ENCODE measurements around the gene SNX3.
A peak's percentile ranks its signal among the peaks of the same experiment; 100 is the strongest.
"Not testable (repeated sequence)": the region's sequence is repeated elsewhere in the genome, so short reads cannot be mapped to it uniquely, and the experiment has no call there.

Gene SNX3

DNA sequence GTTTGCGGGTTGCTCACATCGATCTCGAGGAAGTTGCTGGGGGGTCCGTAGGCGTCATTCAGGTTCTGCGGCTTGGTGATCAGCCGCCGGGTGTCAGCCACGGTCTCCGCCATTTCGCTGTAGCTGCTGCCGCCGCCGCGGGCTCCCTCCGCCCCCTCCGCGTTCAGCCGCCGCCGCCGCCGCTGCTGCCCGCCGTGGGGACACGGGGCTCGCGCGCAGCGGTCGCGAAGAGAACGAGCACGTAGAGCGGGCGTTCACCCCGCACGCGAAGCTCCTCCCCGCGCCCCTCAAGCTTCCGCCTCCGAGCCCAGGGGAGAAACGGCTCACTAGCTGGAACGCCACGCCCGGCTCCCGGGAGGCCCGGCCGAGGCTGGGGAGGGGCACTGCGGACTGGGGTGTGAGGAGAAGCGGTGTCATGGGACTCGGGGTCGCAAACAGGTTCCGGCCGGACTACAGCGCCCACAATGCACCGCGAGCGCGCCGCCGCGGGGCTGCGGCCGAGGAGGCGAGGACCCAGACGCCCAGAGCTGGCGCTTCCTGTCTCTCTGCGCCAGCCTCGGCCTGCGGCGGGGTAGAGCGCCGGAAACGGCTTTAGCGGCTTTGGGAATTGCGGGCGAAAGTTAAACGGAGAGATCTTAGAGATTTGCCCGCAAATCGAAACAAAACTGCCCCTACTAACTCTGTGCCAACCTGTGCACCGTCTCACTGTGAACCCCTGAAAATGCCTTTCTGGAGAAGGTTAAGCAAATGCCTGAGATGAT is at the start of gene SNX3:
TSS of gene SNX3 (minus strand) at position 232 of the 761 bp plus-strand sequence. CDS start at position 113, 119 bp downstream.
- DNase-seq = peak; percentile 99

- no peak for DNase-seq
Measured at GRCh38 chr6:108309844-108310243, 49.0 kb upstream of the SNX3 start.

GRCh38 chr6:108308641-108309040 is 47.8 kb upstream of the SNX3 start:
- not testable (repeated sequence) for DNase-seq

GRCh38 chr6:108304646-108305045 is 43.8 kb upstream of the SNX3 start:
- no peak for DNase-seq

DNA sequence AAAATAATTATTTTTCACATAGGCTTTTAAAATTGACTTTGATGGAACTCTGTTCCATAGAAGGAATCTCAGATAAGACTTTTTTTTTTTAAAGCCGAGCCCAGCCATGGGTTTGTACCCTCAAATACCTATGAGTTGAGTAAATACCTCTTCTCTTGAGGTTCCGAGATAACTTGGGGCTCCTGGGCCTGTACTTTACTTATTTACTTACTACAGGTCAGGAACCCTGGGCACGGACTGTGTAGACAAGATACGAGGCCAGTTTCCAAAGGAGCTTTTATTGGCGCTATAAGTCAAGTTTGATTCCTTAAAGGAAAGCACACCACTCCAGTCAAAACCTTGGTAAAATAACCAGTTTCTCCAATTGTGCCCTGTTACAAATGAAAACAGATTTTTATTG is 41.5 kb upstream of the SNX3 start:
- DNase-seq = no peak

DNA sequence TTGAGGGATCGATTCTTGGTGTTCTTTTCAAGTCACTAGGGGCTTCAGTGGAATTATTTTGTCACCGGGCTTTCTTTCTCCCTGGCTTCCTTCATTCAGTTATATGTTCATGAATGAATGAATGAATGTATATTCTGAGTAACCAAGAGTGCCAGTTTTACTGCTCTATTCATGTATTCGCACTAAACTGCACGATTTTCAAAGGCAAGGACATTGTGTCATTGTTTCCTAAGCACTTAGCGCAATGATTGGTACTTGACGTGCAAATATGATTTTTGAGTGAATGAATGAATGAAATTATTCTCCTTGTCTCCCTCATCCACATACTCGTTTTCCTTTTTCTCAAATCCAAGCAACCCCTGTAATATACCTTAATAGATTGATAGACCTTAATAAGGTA is 34.8 kb upstream of the SNX3 start:
- no peak for DNase-seq

GRCh38 chr6:108294727-108295625 is 34.1 kb upstream of the SNX3 start, which contains the start of gene AFG1L:
Gene AFG1L, plus strand, starts transcription at chr6:108295054. Its CDS starts 26 bp downstream, at chr6:108295080.
- DNase-seq = peak; percentile 98

DNA sequence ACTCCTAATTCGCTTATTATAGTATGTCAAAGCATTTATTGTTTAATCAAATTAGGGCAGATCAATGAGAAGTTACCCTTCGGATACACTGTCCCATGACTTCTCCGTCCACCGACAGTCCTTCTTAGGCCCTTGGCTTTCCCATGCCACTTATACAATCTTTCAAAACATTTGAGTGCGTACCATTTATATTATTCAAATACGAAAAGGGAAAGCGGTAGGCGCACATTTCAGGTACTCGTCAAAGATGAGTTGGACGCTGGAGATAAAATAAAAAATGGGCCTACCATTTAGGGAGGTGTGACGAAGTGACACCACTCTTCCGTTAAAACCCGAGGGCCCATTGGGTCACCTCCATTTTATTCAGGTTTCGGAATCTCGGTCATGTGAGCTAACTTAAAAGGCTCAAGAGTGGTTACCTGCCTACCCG is 33.5 kb upstream of the SNX3 start:
- no peak for DNase-seq

DNA sequence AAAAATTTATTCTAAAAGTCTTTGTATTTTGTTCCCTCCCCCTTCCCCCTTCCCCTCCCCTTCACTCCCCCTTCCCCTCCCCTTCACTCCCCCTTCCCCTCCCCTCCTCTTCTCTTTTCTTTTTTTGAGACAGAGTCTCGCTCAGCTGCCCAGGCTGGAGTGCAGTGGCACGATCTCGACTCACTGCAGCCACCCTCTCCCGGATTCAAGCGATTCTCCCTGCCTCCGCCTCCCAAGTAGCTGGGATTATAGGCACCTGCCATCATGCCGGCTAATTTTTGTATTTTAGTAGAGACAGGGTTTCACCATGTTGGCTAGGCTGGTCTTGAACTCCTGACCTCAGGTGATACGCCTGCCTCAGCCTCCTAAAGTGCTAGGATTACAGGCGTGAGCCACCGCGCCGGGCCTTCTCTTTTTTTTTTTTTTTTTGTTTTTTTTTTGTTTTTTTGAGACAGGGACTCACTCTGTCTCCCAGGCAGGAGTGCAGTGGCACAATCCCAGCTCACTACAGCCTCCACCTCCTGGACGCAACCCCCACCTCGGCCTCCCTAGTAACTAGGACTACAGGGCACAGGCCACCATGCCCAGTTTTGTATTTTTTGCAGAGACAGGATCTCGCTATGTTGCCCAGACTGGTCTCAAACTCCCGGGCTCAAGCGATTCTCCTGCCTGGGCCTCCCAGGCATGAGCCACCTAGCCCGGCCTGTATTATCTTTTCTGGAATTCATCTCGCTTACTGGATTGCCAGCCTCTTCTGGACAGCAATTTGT is 32.9 kb upstream of the SNX3 start:
- DNase-seq = no peak

- DNase-seq = not testable (repeated sequence)
Measured at GRCh38 chr6:108292561-108292960, 31.7 kb upstream of the SNX3 start.

GRCh38 chr6:108291091-108291490 is 30.3 kb upstream of the SNX3 start:
- no peak for DNase-seq

- no peak for DNase-seq
Measured at GRCh38 chr6:108288742-108289141, 27.9 kb upstream of the SNX3 start.

GRCh38 chr6:108287373-108287772 is 26.5 kb upstream of the SNX3 start:
- no peak for DNase-seq

- DNase-seq = no peak
Measured at GRCh38 chr6:108286366-108286765, 25.5 kb upstream of the SNX3 start.

DNA sequence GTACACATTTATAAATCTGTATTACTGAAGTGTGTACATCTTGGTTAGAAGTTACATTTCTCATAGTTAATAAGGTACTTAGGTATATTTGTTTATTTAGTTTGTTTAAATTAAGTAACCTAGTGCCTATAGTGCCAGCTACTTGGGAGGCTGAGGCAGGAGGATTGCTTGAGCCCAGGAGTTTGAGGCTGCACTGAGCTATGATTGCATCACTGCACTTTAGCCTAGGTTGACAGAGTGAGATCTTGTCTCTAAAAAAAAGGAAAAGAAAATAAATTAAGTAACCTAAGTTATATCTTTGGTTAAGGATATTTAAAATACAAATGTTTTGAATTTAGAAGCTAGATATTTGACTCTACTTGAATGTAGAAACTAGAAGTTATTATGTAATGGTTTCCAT is 24.5 kb upstream of the SNX3 start:
- DNase-seq = no peak

- DNase-seq = no peak
Measured at GRCh38 chr6:108277831-108278230, 17.0 kb upstream of the SNX3 start.

- no peak for DNase-seq
Measured at GRCh38 chr6:108277295-108277694, 16.5 kb upstream of the SNX3 start.

GRCh38 chr6:108275976-108276375 is 15.1 kb upstream of the SNX3 start:
- peak; percentile 10 for DNase-seq

DNA sequence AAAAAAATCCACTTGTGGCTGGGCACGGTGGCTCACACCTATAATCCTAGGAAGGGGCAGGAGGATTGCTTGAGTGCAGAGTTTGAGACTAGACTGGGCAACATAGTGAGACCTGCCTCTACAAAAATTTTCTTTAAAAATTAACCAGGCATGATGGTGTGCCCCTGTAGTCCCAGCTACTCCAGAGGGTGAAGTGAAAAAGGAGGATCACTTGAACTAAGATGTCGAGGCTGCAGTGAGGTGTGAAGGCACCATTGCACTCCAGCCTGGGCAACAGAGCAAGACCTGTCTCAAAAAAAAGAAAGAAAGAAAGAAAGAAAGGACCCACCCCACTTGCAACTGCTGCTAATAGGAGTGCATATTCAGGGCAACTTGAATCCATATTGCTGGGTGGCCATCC is 13.7 kb upstream of the SNX3 start:
- DNase-seq = no peak

- DNase-seq = not testable (repeated sequence)
Measured at GRCh38 chr6:108269955-108270354, 9.1 kb upstream of the SNX3 start.

GRCh38 chr6:108268845-108269244 is 8.0 kb upstream of the SNX3 start:
- DNase-seq = no peak

DNA sequence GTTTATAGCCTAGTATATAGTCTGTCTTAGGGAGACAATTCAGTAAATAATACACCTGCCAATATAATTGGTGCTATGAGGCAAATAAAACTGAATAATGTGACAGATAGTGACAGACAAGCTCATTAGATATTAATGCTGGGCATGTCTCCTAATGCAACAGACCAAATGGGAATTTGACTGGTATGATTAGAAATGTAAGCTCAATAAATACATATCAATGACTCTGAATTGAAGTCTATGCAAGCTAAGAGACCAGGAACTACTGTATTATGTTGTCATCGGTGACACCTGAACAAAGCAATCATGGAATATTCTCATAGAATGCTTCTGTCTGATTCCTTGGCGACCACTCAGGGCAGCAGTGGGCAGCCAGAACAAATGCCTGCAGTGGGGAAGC is 2.5 kb upstream of the SNX3 start:
- peak; percentile 6 for DNase-seq
